ENCODE results near the gene MRRF.

Gene MRRF

GRCh38 chr9:122264360-122265148 is at the start of gene MRRF, which contains the start of gene RBM18:
TSS of gene MRRF (plus strand) at chr9:122264882. CDS start at chr9:122270892, 6,010 bp downstream.
TSS of gene RBM18 (minus strand) at chr9:122264840. CDS start at chr9:122261492, 3,348 bp downstream.
- DNase-seq, result peak; percentile 91

- DNase-seq, result no peak
These were observed 49.0 kb upstream of the MRRF start for GRCh38 chr9:122215663-122216062.

- DNase-seq, result no peak
These were observed 48.4 kb upstream of the MRRF start for GRCh38 chr9:122216138-122216797.

GRCh38 chr9:122216798-122217418 is 47.8 kb upstream of the MRRF start:
- no peak for DNase-seq

- DNase-seq, result no peak
These were observed 47.0 kb upstream of the MRRF start for GRCh38 chr9:122217640-122218039.

GRCh38 chr9:122218071-122218934 is 46.4 kb upstream of the MRRF start:
- DNase-seq, result no peak

- no peak for DNase-seq
These were observed 45.5 kb upstream of the MRRF start for GRCh38 chr9:122218935-122219855.

GRCh38 chr9:122219856-122220672 is 44.6 kb upstream of the MRRF start:
- no peak for DNase-seq

- no peak for DNase-seq
These were observed 44.0 kb upstream of the MRRF start for GRCh38 chr9:122220673-122221182.

- DNase-seq, result no peak
These were observed 43.4 kb upstream of the MRRF start for GRCh38 chr9:122221183-122221811.

GRCh38 chr9:122222791-122223190 is 41.9 kb upstream of the MRRF start:
- DNase-seq, result no peak

- DNase-seq, result no peak
These were observed 41.2 kb upstream of the MRRF start for GRCh38 chr9:122223435-122223834.

GRCh38 chr9:122225312-122226141 is 39.2 kb upstream of the MRRF start:
- no peak for DNase-seq

- DNase-seq, result no peak
These were observed 38.4 kb upstream of the MRRF start for GRCh38 chr9:122226142-122226757.

- DNase-seq, result no peak
These were observed 37.7 kb upstream of the MRRF start for GRCh38 chr9:122226758-122227574.

GRCh38 chr9:122227575-122227900 is 37.1 kb upstream of the MRRF start:
- DNase-seq, result no peak

GRCh38 chr9:122228191-122228567 is 36.5 kb upstream of the MRRF start:
- no peak for DNase-seq

Measured in CD4-positive, alpha-beta T cell treated with Interleukin-1 beta for 1 hour (primary cell).